ENCODE data around the gene BTBD16.

DNA sequence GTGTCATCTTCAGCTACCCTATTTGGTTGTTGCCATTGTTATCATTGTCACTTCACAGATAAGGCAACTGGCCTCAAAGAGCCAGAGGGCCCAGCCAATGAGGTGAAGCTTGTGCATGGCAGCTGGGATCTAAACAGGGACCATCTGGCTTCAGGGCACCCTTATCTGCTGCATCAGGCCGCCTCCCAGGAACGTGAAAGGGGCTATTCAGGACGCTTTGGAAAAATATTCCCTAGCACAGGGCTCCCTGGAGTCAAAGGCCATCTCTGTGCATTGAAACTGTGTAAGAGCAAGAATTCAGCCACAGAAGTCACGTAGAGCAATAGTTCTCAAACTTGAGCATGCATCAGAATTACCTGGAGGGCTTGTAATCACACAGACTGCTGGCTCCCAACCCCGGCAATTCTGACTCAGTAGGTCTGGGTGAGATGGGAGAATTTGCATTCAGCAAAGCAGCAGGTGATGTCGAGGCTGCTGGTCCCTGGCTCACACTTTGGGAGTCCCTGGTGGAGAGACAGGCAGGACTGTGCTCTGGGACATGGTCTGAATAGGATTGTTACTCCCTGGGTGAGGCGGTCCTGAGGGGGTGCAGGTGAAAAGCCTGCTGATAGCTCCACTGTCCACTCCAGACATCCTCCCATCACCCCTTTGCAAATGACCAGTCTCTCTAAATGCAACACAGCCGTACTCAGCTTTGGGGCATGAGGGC is 81.9 kb downstream of the BTBD16 start:
- TF ChIP-seq CTCF (IDR thresholded peaks at IDR 0.05) (no peak), POLR2A (IDR thresholded peaks at IDR 0.05) (no peak)

Measured in body of pancreas (tissue), 4 donors.